SU-DHL-6 (cell line): Measurements from ENCODE around the gene NFATC4.

Experiments
- H2AFZ ChIP-seq: fragments of 200-600 bp; sonication (generic); 2 replicates; pipeline ENCODE4 v1.6.1; 2014; ENCODE audit warnings: low read depth, mild to moderate bottlenecking, moderate library complexity, mixed read lengths, antibody characterized with exemption, low read length; ENCODE audit not compliant: severe bottlenecking
- H3F3A ChIP-seq: fragments of 200-600 bp; shearing (Covaris generic); 2 replicates; pipeline ENCODE4 v1.6.0; 2016; ENCODE audit warnings: antibody characterized with exemption, mild to moderate bottlenecking; ENCODE audit not compliant: insufficient read depth
- H3K27ac ChIP-seq: fragments of 200-600 bp; sonication (generic); 2 replicates; pipeline ENCODE4 v1.5.1; 2016; ENCODE audit warnings: low read depth, mild to moderate bottlenecking, low read length, moderate library complexity, mixed read lengths
- H3K27me3 ChIP-seq: fragments of 200-600 bp; sonication (generic), shearing (Covaris generic); 2 replicates; pipeline ENCODE4 v1.6.0; 2014; ENCODE audit warnings: mild to moderate bottlenecking, low read length
- H3K36me3 ChIP-seq: fragments of 200-600 bp; sonication (generic); 2 replicates; pipeline ENCODE4 v1.6.1; 2014; ENCODE audit warnings: mild to moderate bottlenecking, low read length, mixed read lengths
- H3K4me2 ChIP-seq: fragments of 300-600, 200-600 bp; shearing (Covaris generic), sonication (generic); 2 replicates; pipeline ENCODE4 v1.6.0; 2014; ENCODE audit warnings: low read length, low read depth, mild to moderate bottlenecking; ENCODE audit not compliant: poor library complexity, severe bottlenecking
- H3K4me3 ChIP-seq: fragments of 200-600 bp; sonication (generic); 2 replicates; pipeline ENCODE4 v1.5.1; 2014; ENCODE audit warnings: antibody characterized with exemption, low read length, mild to moderate bottlenecking, mixed read lengths; ENCODE audit not compliant: insufficient read depth, poor library complexity, severe bottlenecking
- H3K79me2 ChIP-seq: fragments of 200-600 bp; sonication (generic); 2 replicates; pipeline ENCODE4 v1.6.1; 2014; ENCODE audit warnings: mild to moderate bottlenecking, low read length, moderate library complexity; ENCODE audit not compliant: insufficient read depth
- H3K9ac ChIP-seq: fragments of 200-600 bp; sonication (generic); 2 replicates; pipeline ENCODE4 v1.7.0; 2014; ENCODE audit warnings: mild to moderate bottlenecking, low read length
- H3K9me2 ChIP-seq: fragments of 200-600 bp; sonication (generic); replicated peaks from 2 replicates; pipeline ENCODE4 v1.6.1; 2014; ENCODE audit warnings: low read length; ENCODE audit not compliant: insufficient read depth
- H3K9me3 ChIP-seq: fragments of 200-600 bp; sonication (generic); 2 replicates; pipeline ENCODE4 v1.6.1; 2014; ENCODE audit warnings: low read length, mixed read lengths; ENCODE audit not compliant: insufficient read depth
- H4K20me1 ChIP-seq: fragments of 200-600 bp; sonication (generic); 2 replicates; pipeline ENCODE4 v1.6.1; 2014; ENCODE audit warnings: low read depth, mild to moderate bottlenecking, antibody characterized with exemption, low read length, moderate library complexity, mixed read lengths
- EZH2phosphoT487 ChIP-seq: fragments of 200-600 bp; sonication (generic), shearing (Covaris generic); conservative IDR thresholded peaks from 2 replicates; pipeline ENCODE4 v1.6.1; 2018; ENCODE audit warnings: mild to moderate bottlenecking, antibody characterized with exemption, low read length, moderate library complexity, mixed read lengths
- TF ChIP-seq, protein P1 (sequence below): fragments of 200-600 bp; sonication (generic); IDR thresholded peaks from one replicate; pipeline ENCODE4 v1.5.1; 2017; ENCODE audit warnings: antibody characterized with exemption, mild to moderate bottlenecking, low read length, moderate library complexity; ENCODE audit not compliant: insufficient read depth, poor library complexity, severe bottlenecking

The NFATC4 gene

DNA sequence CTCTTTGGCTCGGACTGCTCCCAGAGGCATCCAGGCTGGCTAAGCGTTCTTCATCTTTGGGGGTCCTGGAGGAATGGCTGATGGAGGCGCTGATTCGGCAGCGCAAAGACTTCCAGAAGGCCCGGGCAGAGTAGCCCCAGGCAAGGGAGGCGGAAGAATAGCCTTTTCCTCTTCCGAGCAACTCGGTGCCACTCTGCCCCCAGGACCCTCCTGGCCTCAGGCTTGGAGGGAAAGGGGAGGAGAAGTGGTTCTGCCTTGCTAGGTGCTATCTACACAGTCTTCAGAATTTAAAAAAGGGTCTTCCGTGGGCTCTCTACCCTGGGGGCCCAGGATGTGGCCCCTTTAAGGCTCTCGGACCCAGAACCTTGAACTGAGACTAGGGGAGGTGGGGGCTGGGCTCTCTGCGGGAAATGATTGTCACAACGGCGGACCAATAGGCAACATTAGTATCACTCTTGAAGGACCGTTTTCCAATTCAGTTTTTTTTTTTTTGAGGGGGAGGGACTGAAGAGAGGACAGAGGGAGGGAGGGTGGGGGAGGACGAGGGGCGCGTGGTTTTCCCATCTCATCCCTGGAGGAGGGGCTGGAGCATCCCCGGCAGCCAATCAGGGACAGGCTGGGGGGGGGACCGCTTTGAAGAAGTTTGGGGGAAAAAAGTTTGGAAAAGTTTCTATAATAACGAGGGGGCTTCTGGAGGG lies at the start of gene NFATC4:
Gene NFATC4, plus strand, starts transcription at position 671 of the 698 bp plus-strand sequence. CDS start 157 bp downstream, outside the sequence.
- no peaks in the 10 kb centered on the region for H3K9me3 ChIP-seq
- TF ChIP-seq EZH2phosphoT487, result no peak
- TF ChIP-seq, protein P1, sequence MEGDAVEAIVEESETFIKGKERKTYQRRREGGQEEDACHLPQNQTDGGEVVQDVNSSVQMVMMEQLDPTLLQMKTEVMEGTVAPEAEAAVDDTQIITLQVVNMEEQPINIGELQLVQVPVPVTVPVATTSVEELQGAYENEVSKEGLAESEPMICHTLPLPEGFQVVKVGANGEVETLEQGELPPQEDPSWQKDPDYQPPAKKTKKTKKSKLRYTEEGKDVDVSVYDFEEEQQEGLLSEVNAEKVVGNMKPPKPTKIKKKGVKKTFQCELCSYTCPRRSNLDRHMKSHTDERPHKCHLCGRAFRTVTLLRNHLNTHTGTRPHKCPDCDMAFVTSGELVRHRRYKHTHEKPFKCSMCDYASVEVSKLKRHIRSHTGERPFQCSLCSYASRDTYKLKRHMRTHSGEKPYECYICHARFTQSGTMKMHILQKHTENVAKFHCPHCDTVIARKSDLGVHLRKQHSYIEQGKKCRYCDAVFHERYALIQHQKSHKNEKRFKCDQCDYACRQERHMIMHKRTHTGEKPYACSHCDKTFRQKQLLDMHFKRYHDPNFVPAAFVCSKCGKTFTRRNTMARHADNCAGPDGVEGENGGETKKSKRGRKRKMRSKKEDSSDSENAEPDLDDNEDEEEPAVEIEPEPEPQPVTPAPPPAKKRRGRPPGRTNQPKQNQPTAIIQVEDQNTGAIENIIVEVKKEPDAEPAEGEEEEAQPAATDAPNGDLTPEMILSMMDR, result no peak
- H3K27ac ChIP-seq, result peak within 1 kb of the TSS; percentile 78
- no peaks in the 10 kb centered on the region for H3K79me2 ChIP-seq
- peak within 1 kb of the TSS; percentile 47 for H3K4me3 ChIP-seq
- peak within 1 kb of the TSS; percentile 52 for H3K9ac ChIP-seq
- H3K36me3 ChIP-seq, result no peaks in the 10 kb centered on the region
- no peaks in the 10 kb centered on the region for H3K27me3 ChIP-seq
- H2AFZ ChIP-seq, result peak within 1 kb of the TSS; percentile 82
- peaks cover 4% of the 10 kb centered on the region for H3F3A ChIP-seq
- H3K9me2 ChIP-seq, result no peaks in the 10 kb centered on the region
- H3K4me2 ChIP-seq, result peak within 1 kb of the TSS; percentile 79
- no peaks in the 10 kb centered on the region for H4K20me1 ChIP-seq

DNA sequence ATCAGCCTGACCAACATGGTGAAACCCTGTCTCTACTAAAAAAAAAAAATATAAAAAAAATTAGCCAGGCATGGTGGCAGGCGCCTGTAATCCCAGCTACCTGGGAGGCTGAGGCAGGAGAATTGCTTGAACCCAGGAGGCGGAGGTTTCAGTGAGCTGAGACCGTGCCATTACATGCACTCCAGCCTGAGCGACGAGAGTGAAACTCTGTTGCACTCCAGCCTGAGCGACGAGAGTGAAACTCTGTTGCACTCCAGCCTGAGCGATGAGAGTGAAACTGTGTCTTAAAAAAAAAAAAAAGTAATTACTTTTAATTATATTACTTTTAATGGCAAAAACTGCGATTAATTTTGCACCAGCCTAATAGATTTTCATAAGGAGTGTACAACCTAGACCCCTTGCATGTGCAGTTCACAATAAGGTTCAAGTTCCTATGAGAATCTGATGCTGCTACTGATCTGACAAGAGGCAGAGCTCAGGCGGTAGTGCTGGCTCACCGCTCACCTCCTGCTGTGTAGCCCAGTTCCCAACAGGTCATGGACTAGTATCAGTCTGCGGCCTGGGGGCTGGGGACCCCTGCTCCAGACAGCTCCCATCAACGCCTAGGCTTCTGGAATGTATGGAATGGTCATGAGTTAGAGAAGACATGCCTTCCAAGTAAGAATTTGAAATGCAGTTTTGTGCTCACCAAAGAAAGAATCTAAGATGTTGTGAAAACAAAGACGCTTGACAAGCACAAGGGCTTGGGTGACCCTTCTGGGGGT lies 46.6 kb upstream of the NFATC4 start:
- Histone ChIP-seq H2AFZ (no peak overlapping the region), H3F3A (no peaks in the 10 kb centered on the region), H3K9me2 (no peaks in the 10 kb centered on the region)

DNA sequence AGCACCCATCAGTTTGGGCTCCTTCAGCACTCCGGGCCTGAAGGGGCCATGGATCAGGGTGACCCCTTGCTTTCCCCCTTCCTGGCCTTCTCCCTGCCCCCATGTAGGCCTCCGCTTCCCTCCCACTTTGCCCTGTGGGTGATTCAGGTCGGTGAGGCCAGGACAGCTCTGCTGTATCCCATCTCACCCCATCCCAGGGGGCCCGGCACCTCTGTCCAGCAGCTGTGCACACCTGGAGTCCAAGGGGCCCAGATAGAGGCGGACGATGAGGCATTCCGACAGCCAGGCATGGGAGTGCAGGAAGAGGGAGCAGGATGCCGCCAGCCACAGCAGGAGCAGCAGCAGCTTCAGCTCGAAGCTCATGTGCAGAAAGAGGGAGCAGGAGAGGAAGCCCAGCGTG lies 45.3 kb upstream of the NFATC4 start:
- no peak overlapping the region for H3K4me3 ChIP-seq
- H3K9ac ChIP-seq, result no peak overlapping the region
- H2AFZ ChIP-seq, result no peak overlapping the region
- H3K27ac ChIP-seq, result no peak overlapping the region
- H3K4me2 ChIP-seq, result no peak overlapping the region
- H3K79me2 ChIP-seq, result no peaks in the 10 kb centered on the region
- TF ChIP-seq, protein P1, result no peak
- no peak for TF ChIP-seq EZH2phosphoT487
- H4K20me1 ChIP-seq, result no peaks in the 10 kb centered on the region
- no peaks in the 10 kb centered on the region for H3K9me2 ChIP-seq
- H3K36me3 ChIP-seq, result no peaks in the 10 kb centered on the region
- no peaks in the 10 kb centered on the region for H3K9me3 ChIP-seq
- no peaks in the 10 kb centered on the region for H3K27me3 ChIP-seq
- H3F3A ChIP-seq, result no peaks in the 10 kb centered on the region

More for the DNA sequence above, 46.6 kb upstream of the NFATC4 start:
- TF ChIP-seq EZH2phosphoT487, result no peak
- TF ChIP-seq, protein P1, result no peak
- Histone ChIP-seq H3K27ac (no peak overlapping the region), H3K79me2 (no peaks in the 10 kb centered on the region), H3K9ac (no peak overlapping the region), H3K4me2 (no peak overlapping the region), H3K9me3 (no peaks in the 10 kb centered on the region), H3K27me3 (no peaks in the 10 kb centered on the region), H3K36me3 (no peaks in the 10 kb centered on the region), H3K4me3 (no peak overlapping the region), H4K20me1 (no peaks in the 10 kb centered on the region)
